Activated T-cell treated with anti-CD3 and anti-CD28 coated beads, Interleukin-2, amount 50 U/mL, for 72 hours (primary cell): ENCODE data around the gene RANBP3L. TPM values are rescaled to one million over a fixed set of nuclear protein-coding genes. Genes with fewer than 3 reads are reported as not detected.
A peak's percentile ranks its signal among the peaks of the same experiment; 100 is the strongest.

Source experiments
- ATAC-seq, 2 donors: fragments of 150-1000 bp; cut with Tn5 transposase; replicated peaks in 1 of 2; 2 replicates each; pipeline ENCODE4 v1.10.0; 2021; ENCODE audit warnings: moderate library complexity in 2 of 2, mild to moderate bottlenecking in 1 of 2
- DNase-seq, 2 donors: peaks; one replicate each; pipeline ENCODE4 v3.0.0; 2021 to 2022; ENCODE audit warnings: mixed read lengths in 1 of 2
- H3K27ac Mint-ChIP-seq: one replicate; pipeline ENCODE4 v1.8.0; 2022; ENCODE audit warnings: mild to moderate bottlenecking, moderate library complexity, mixed read lengths
- H3K27me3 Mint-ChIP-seq: one replicate; pipeline ENCODE4 v1.8.0; 2022; ENCODE audit warnings: low read depth, mixed read lengths
- H3K36me3 Mint-ChIP-seq, 2 donors: one replicate each; pipeline ENCODE4 v1.8.0; 2022; ENCODE audit warnings: mixed read lengths in 2 of 2, mild to moderate bottlenecking in 1 of 2; ENCODE audit not compliant: insufficient read depth in 2 of 2
- H3K4me1 Mint-ChIP-seq: one replicate; pipeline ENCODE4 v1.8.0; 2022; ENCODE audit warnings: low read depth, mixed read lengths
- H3K4me3 Mint-ChIP-seq, 2 donors: one replicate each; pipeline ENCODE4 v1.8.0; 2022; ENCODE audit warnings: mild to moderate bottlenecking in 2 of 2, mixed read lengths in 2 of 2, moderate library complexity in 2 of 2
- H3K9me3 Mint-ChIP-seq, 2 donors: one replicate each; pipeline ENCODE4 v1.8.0; 2022; ENCODE audit warnings: mixed read lengths in 2 of 2
- total RNA-seq, 2 donors: library from RNA; stranded (reverse); gene quantifications; one replicate each; pipeline ENCODE4 v1.2.3, GENCODE V29; 2022

RANBP3L gene
- total RNA-seq, 2 donors from 2014 or later = 0.35 TPM; not detected in 1

DNA sequence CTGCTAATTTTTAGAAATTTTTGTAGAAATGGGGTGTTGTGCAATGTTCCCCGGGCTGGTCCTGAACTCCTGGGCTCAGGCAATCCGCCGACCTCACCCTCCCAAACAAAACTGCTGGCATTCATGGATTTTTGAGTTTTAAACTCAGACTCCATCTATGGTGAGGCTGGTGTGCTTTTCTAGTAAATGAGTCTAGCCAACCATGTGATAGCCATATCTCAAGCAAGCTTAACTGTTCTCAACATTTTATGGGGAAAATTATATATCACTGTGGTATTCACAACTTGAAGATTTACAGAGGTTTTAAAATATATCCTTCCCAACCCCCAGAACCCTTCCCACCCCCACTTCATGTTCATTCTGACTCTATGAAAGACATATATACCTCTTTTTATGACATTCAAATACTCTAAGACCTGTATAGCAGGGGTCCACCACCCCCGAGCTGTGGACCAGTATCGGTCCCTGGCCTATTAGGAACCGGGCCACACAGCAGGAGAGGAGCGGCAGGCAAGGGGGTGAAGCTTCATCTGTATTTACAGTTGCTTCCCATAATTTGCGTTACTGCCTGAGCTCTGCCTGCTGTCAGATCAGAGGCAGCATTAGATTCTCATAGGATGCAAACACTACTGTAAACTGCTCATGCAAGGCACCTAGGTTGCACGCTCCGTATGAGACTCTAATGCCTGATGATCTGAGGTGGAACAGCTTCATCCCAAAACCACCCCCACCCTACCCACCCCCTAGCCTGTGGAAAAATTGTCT lies 55.5 kb downstream of the RANBP3L start:
- Mint-ChIP-seq H3K4me1 (peaks cover 22% of the 10 kb centered on the region), H3K9me3 (no peaks in the 10 kb centered on the region), H3K36me3 (no peaks in the 10 kb centered on the region), H3K4me3 (no peak overlapping the region), H3K27me3 (no peaks in the 10 kb centered on the region), H3K27ac (no peak overlapping the region)
- ATAC-seq (no peak), DNase-seq (no peak)

DNA sequence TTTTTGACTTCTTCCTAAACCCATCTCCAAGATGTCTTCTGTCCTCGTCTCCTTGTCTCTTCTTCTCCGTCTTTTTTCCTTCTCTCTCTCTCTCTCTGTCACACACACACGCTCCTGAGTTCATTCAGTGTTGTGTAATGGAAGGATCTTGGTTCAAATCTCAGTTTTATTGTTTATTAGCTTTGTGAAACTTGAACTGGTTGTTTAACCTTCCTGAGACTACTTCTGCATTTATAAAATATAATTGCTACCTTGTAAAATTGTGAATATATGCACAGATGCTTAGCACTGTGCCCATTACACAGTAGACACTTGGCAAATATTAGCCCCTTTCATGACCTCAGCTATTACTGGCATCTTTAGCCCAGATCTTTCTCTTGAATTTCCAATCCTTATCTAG lies 57.6 kb downstream of the RANBP3L start:
- no peak overlapping the region for H3K27ac Mint-ChIP-seq
- DNase-seq (no peak), ATAC-seq (no peak)
- peaks cover 38% of the 10 kb centered on the region for H3K4me1 Mint-ChIP-seq
- no peaks in the 10 kb centered on the region for H3K27me3 Mint-ChIP-seq
- no peaks in the 10 kb centered on the region for H3K9me3 Mint-ChIP-seq
- no peaks in the 10 kb centered on the region for H3K36me3 Mint-ChIP-seq
- peak overlapping the region in 1 of 2 donors; percentile 90 for H3K4me3 Mint-ChIP-seq

- Mint-ChIP-seq H3K27me3 (no peaks in the 10 kb centered on the region), H3K27ac (peak overlapping the region; percentile 30), H3K9me3 (no peaks in the 10 kb centered on the region), H3K36me3 (no peaks in the 10 kb centered on the region), H3K4me1 (peaks cover 43% of the 10 kb centered on the region), H3K4me3 (peak overlapping the region; percentile 90 to 91)
- ATAC-seq (no peak), DNase-seq (no peak)
Observed at GRCh38 chr5:36243653-36244052, 58.0 kb downstream of the RANBP3L start.

DNA sequence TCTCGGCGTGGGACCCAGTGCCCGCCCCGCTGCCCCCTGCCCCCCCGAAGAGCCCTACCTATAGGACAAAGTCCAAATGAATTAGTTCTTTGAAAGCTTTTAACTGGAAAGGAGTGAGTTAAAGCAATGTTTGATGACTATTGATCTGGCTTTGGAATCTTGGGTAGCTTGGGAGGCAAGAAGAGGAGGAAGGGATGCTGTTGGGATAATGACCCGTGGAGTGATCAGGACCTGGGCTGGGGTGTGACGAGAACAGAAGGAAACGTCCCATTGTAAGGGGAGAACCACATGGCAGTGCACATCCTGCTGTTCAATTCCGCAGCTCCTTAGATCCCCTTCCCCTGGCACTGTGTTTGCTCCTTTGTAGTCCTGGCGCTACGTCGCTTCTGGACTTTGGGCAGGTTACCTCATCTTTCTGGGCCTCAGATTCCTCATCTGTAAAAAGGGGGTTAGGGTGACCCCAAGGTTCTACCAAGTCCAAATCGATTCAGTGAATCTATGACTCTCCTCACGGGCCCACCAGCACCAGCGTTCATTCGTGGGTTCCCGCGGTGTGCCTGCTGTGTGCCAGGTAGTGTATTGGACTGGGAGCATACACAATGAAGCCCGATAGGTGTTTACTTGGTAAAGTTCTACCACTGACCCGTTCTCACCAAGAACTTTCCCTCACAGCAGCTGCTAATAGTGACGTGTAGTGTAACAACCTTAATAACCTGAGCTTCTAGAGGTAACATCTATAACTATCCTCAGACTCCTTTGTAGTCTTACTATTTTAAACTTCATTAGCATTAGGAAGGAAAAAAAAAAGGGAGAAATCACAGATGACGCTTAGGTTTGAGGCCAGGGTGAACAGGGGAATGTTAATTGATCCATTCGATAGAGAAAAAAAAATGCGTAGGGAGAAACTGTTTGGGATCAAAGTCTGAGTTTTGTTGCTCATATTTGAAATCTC lies 58.9 kb downstream of the RANBP3L start:
- Mint-ChIP-seq H3K4me1 (peaks cover 46% of the 10 kb centered on the region), H3K27me3 (no peaks in the 10 kb centered on the region)
- ATAC-seq = no peak

DNA sequence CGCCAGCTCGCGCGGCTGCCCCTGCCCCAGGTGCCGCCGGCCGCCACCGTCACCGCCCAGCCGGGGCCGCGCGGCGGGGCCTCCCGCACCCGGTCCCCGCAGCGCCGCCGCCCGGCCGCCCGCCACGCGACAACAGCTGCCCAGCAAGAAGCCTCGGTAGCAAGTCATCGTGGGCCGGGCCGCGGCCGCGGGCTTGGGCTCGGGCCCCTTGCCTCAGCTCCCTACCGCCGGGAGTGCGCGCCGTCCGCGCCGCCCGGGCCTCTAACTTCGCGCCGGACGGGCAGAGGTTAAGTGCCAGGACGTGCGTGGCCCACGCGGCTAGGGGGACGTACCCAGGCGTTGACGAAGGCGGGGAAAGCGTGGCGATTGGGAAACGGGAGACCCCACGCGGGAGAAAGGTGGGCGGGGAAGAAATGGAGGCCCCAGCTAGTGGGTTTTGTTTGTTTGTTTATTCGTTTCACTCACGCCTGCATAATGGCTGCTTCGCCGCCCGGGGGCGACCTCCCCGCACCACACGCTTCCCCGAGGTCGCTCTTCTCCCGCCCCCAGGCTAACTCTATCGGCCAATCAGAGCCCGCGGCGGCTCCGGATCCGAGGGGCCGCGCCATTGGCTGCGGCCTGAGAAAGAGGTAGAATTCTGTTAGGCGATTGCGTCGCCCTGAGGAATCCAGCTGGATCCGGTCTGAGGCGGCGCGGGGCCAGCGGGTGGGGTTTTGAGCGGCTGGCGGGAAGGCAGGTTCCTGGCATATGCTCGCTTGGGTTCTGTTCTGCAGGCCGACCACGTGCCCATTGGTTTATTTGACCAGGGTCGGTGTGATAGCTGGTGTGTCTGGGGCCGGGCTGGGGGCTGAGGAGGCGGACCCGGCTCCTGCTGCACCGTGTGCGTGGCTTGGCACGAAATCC lies 59.8 kb downstream of the RANBP3L start, which contains the start of gene NADK2:
Gene NADK2 (minus strand): TSS at position 295 of the 903 bp plus-strand sequence. CDS start 127 bp downstream, at position 168.
- Mint-ChIP-seq H3K4me1 (peaks cover 50% of the 10 kb centered on the region), H3K27ac (peak within 1 kb of the TSS; percentile 77), H3K9me3 (no peaks in the 10 kb centered on the region), H3K27me3 (no peaks in the 10 kb centered on the region), H3K36me3 (no peaks in the 10 kb centered on the region), H3K4me3 (peak within 1 kb of the TSS; percentile 90 to 91)
- ATAC-seq (peak; percentile 88 to 90), DNase-seq (peak; percentile 93 to 94)

More for the DNA sequence above, 58.9 kb downstream of the RANBP3L start:
- DNase-seq = peak in 1 of 2 donors; percentile 8
- H3K36me3 Mint-ChIP-seq = no peaks in the 10 kb centered on the region
- peak overlapping the region; percentile 90 to 91 for H3K4me3 Mint-ChIP-seq
- no peaks in the 10 kb centered on the region for H3K9me3 Mint-ChIP-seq
- peak overlapping the region; percentile 77 for H3K27ac Mint-ChIP-seq

DNA sequence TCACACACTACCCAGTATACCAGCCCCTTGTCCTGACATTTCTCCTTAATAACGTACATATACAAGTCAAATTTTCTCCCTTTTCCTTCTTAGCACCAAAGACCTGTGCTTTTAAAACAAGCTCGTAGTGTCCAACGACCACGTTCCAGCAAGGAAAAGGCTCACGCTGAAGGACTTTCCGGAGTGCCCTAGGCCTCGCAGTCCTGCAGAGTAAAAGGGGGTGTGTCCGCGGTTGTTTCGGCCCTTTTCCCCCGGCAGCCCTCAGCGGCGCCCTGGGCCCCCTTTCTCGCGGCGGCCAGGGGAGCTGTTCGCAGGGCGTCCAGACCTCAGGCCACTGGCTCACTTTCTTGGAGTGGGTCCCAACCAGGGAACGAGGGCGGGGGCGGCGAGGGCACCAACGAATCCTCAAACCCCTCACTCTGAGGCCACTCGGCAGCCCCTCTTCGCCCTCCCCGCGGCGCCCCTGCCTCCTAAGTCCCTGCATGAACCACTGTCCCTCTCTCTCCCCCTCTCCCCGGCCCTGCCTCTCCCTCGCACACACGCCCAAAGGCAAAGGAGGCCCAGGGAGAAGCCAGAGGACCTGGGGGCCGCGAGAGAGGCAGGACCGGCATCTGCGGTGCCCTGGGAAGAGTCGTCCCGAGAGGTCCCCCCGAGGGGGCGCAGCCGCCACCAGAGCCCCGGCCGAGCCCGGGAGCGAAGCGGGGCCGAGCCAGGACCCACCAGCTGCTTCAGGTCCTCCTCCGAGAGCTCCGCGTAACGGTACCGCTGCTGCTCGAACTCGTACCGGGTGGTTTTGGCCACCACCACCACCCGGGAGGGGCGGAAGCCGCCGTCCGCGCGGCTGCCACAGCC lies 60.7 kb downstream of the RANBP3L start:
- no peaks in the 10 kb centered on the region for H3K9me3 Mint-ChIP-seq
- H3K27me3 Mint-ChIP-seq = no peaks in the 10 kb centered on the region
- ATAC-seq (no peak), DNase-seq (peak; percentile 45 to 52)
- peak overlapping the region; percentile 45 for H3K27ac Mint-ChIP-seq
- no peaks in the 10 kb centered on the region for H3K36me3 Mint-ChIP-seq
- H3K4me3 Mint-ChIP-seq = peak overlapping the region; percentile 82 to 85
- peaks cover 50% of the 10 kb centered on the region for H3K4me1 Mint-ChIP-seq

DNA sequence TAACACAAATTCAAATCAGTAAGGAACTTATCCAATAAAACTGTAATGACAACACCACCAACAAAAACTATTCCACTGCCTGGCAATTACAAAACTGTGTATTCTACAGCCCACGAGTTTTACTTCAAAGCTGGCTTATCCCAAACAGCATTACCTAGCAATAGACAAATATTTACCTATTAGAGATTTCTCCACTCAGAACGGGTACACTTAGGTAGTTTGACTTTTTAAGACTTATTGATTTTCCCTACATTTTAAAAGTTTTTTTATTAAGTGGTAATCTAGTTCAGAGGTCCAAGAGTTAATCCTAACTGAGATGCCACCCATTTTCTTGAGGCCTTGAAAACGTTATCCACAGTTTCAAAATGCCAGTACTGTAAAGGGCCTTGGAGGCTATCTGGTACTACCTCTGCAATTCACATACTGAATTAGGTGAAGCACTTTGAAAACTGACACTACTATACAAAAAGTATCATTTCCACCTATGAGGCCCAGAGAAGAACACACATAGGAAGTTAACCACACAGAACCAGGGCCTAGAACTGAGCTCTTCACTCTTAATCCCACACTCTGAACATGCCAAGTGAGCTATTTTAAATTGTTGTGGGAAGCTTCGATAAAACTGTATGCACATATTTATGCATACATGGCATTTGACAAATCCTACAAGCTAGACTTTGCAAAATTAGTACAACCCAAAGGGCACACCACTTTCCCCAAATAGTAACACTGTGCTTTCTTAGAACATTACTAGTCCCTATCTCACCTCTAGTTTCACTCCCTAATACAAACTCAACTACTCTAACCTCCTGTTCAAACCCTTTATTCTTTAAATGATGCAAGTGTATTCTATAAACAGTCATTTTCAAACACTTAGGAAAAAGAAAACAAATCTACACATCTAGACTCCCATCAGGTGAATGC lies 62.1 kb downstream of the RANBP3L start:
- peaks cover 50% of the 10 kb centered on the region for H3K4me1 Mint-ChIP-seq
- no peaks in the 10 kb centered on the region for H3K27me3 Mint-ChIP-seq
- peak overlapping the region; percentile 35 for H3K27ac Mint-ChIP-seq
- no peaks in the 10 kb centered on the region for H3K9me3 Mint-ChIP-seq
- peak overlapping the region; percentile 82 to 85 for H3K4me3 Mint-ChIP-seq
- no peaks in the 10 kb centered on the region for H3K36me3 Mint-ChIP-seq
- no peak for ATAC-seq
- DNase-seq = no peak

- Mint-ChIP-seq H3K4me1 (peaks cover 45% of the 10 kb centered on the region), H3K27ac (peak overlapping the region; percentile 0), H3K27me3 (no peaks in the 10 kb centered on the region), H3K36me3 (no peaks in the 10 kb centered on the region), H3K4me3 (peak overlapping the region in 1 of 2 donors; percentile 1), H3K9me3 (no peaks in the 10 kb centered on the region)
- DNase-seq = no peak
- ATAC-seq = no peak
Observed at GRCh38 chr5:36238502-36239295, 63.0 kb downstream of the RANBP3L start.

GRCh38 chr5:36237751-36238150 lies 64.0 kb downstream of the RANBP3L start:
- Mint-ChIP-seq H3K9me3 (no peaks in the 10 kb centered on the region), H3K4me3 (no peak overlapping the region), H3K27me3 (no peaks in the 10 kb centered on the region), H3K4me1 (peaks cover 36% of the 10 kb centered on the region), H3K27ac (peak overlapping the region; percentile 10), H3K36me3 (no peaks in the 10 kb centered on the region)
- no peak for ATAC-seq
- DNase-seq = no peak

GRCh38 chr5:36236801-36237200 lies 64.9 kb downstream of the RANBP3L start:
- Mint-ChIP-seq H3K27me3 (no peaks in the 10 kb centered on the region), H3K27ac (peak overlapping the region; percentile 70), H3K36me3 (no peaks in the 10 kb centered on the region), H3K9me3 (no peaks in the 10 kb centered on the region), H3K4me3 (no peak overlapping the region), H3K4me1 (peaks cover 28% of the 10 kb centered on the region)
- no peak for DNase-seq
- ATAC-seq = no peak
